Measurements from ENCODE around the gene PCDH9.

- TF ChIP-seq CTCF (conservative IDR thresholded peaks at IDR 0.05; ENCODE audit: low read length) (no peak), EZH2phosphoT487 (IDR thresholded peaks at IDR 0.05; ENCODE audit: borderline replicate concordance) (no peak)
These were observed 770.5 kb downstream of the PCDH9 start for GRCh38 chr13:66459634-66460033.

All from Loucy (cell line).